Hepatocyte (in vitro differentiated cells): ENCODE measurements around the gene UNC119. TPM values are rescaled to one million over a fixed set of nuclear protein-coding genes. Genes with fewer than 3 reads are reported as not detected.

Experiments
- DNase-seq: peaks from one replicate; pipeline ENCODE4 v3.0.0-alpha.2; 2016; ENCODE audit warnings: low spot score
- H2AFZ ChIP-seq: fragments of 200-600 bp; sonication (generic); 2 replicates; pipeline ENCODE4 v1.6.0; 2016; ENCODE audit warnings: antibody characterized with exemption, mild to moderate bottlenecking
- H3K27ac ChIP-seq: fragments of 200-600 bp; sonication (generic); 2 replicates; pipeline ENCODE4 v1.5.1; 2016; ENCODE audit warnings: mild to moderate bottlenecking
- H3K27me3 ChIP-seq: fragments of 200-600 bp; sonication (generic); 2 replicates; pipeline ENCODE4 v1.6.1; 2016
- H3K36me3 ChIP-seq: fragments of 200-600 bp; sonication (generic); replicated peaks from 2 replicates; pipeline ENCODE4 v1.5.1; 2016; ENCODE audit warnings: low read depth; ENCODE audit not compliant: insufficient read depth
- H3K4me1 ChIP-seq: fragments of 200-600 bp; sonication (generic); 2 replicates; pipeline ENCODE4 v1.5.1; 2016; ENCODE audit warnings: mild to moderate bottlenecking, moderate library complexity; ENCODE audit not compliant: insufficient read depth
- H3K4me2 ChIP-seq: fragments of 200-600 bp; sonication (generic); 2 replicates; pipeline ENCODE4 v1.6.0; 2016
- H3K4me3 ChIP-seq: fragments of 200-600 bp; sonication (generic); 2 replicates; pipeline ENCODE4 v1.5.1; 2016; ENCODE audit warnings: mild to moderate bottlenecking
- H3K79me2 ChIP-seq: fragments of 200-600 bp; sonication (generic); 2 replicates; pipeline ENCODE4 v1.6.0; 2017; ENCODE audit warnings: mild to moderate bottlenecking
- H3K9me2 ChIP-seq: fragments of 200-600 bp; sonication (generic); replicated peaks from 2 replicates; pipeline ENCODE4 v1.6.0; 2017; ENCODE audit warnings: mild to moderate bottlenecking; ENCODE audit not compliant: insufficient read depth
- H3K9me3 ChIP-seq: fragments of 200-600 bp; sonication (generic); 2 replicates; pipeline ENCODE4 v1.5.1; 2016; ENCODE audit warnings: low read depth, mild to moderate bottlenecking
- H4K20me1 ChIP-seq: fragments of 200-600 bp; sonication (generic); 2 replicates; pipeline ENCODE4 v1.6.0; 2016; ENCODE audit warnings: mild to moderate bottlenecking; ENCODE audit not compliant: insufficient read depth, poor library complexity, severe bottlenecking
- EZH2 ChIP-seq: fragments of 200-600 bp; sonication (generic); IDR thresholded peaks from 2 replicates; pipeline ENCODE4 v1.6.1; 2016; ENCODE audit warnings: antibody characterized with exemption, mild to moderate bottlenecking, borderline replicate concordance
- EZH2phosphoT487 ChIP-seq: fragments of 200-600 bp; sonication (generic); IDR thresholded peaks from one replicate; pipeline ENCODE4 v1.6.1; 2018; ENCODE audit warnings: antibody characterized with exemption, mild to moderate bottlenecking, low read depth, moderate library complexity; ENCODE audit not compliant: unreplicated experiment, severe bottlenecking
- WGBS: methylation state at CpG from one replicate; pipeline ENCODE4 v1.1.6; 2016; ENCODE audit warnings: low lambda C conversion rate; ENCODE audit errors: missing lambda C conversion rate; 5-methylcytosine and 5-hydroxymethylcytosine counted together
- polyA plus RNA-seq: library from polyadenylated mRNA; unstranded; fragments of >200 nt; fragmentation: Nextera tagmentation; extraction: Ambion mirVana; gene quantifications from 2 replicates; pipeline ENCODE4 v1.2.1, GENCODE V29; 2016
- total RNA-seq: library from RNA; depleted of rRNA; stranded (reverse); fragments of >200 nt; gene quantifications from 2 replicates; pipeline ENCODE4 v1.2.3, GENCODE V29; 2014
- TF ChIP-seq, protein P1 (sequence below): fragments of 200-600 bp; sonication (generic); IDR thresholded peaks from 2 replicates; pipeline ENCODE4 v1.5.1; 2016; ENCODE audit warnings: antibody characterized with exemption, mild to moderate bottlenecking; ENCODE audit not compliant: poor library complexity

The UNC119 gene
- total and polyA plus RNA-seq, 2 experiments from 2014 or later = 68.1 to 87.6 TPM

DNA sequence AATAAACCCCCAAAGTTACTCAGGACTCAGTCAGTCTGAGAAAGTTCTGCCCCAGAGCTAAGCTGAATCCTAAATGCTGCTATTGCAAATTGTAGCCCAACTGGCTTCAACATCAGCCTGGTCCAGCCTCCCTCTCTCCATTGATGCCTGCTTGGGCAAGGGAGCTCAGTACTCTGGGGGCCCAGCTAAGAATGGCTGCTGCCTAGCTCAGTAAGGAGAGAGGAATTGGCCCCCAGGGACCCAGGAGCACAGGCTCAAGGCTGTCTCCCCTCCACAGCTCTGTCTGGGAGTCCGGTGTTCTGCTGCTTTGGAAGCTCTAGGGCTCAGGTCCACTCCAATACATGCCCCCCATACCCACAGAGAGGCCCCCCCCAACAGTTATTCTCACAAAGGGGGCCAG lies 1.6 kb downstream of the UNC119 start:
- Histone ChIP-seq H3K9me3 (no peaks in the 10 kb centered on the region), H4K20me1 (peaks cover 10% of the 10 kb centered on the region), H3K27ac (no peak overlapping the region), H3K4me3 (no peak overlapping the region), H3K27me3 (no peaks in the 10 kb centered on the region), H3K4me2 (peak overlapping the region; percentile 91), H3K4me1 (peaks cover 23% of the 10 kb centered on the region), H3K36me3 (no peaks in the 10 kb centered on the region), H3K9me2 (no peaks in the 10 kb centered on the region), H3K79me2 (peaks cover 22% of the 10 kb centered on the region), H2AFZ (no peak overlapping the region)
- no peak for DNase-seq
- 86% methylated on average over 1 of the region's 1 CpG for WGBS
- TF ChIP-seq EZH2 = no peak
- TF ChIP-seq, protein P1, sequence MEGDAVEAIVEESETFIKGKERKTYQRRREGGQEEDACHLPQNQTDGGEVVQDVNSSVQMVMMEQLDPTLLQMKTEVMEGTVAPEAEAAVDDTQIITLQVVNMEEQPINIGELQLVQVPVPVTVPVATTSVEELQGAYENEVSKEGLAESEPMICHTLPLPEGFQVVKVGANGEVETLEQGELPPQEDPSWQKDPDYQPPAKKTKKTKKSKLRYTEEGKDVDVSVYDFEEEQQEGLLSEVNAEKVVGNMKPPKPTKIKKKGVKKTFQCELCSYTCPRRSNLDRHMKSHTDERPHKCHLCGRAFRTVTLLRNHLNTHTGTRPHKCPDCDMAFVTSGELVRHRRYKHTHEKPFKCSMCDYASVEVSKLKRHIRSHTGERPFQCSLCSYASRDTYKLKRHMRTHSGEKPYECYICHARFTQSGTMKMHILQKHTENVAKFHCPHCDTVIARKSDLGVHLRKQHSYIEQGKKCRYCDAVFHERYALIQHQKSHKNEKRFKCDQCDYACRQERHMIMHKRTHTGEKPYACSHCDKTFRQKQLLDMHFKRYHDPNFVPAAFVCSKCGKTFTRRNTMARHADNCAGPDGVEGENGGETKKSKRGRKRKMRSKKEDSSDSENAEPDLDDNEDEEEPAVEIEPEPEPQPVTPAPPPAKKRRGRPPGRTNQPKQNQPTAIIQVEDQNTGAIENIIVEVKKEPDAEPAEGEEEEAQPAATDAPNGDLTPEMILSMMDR = no peak

DNA sequence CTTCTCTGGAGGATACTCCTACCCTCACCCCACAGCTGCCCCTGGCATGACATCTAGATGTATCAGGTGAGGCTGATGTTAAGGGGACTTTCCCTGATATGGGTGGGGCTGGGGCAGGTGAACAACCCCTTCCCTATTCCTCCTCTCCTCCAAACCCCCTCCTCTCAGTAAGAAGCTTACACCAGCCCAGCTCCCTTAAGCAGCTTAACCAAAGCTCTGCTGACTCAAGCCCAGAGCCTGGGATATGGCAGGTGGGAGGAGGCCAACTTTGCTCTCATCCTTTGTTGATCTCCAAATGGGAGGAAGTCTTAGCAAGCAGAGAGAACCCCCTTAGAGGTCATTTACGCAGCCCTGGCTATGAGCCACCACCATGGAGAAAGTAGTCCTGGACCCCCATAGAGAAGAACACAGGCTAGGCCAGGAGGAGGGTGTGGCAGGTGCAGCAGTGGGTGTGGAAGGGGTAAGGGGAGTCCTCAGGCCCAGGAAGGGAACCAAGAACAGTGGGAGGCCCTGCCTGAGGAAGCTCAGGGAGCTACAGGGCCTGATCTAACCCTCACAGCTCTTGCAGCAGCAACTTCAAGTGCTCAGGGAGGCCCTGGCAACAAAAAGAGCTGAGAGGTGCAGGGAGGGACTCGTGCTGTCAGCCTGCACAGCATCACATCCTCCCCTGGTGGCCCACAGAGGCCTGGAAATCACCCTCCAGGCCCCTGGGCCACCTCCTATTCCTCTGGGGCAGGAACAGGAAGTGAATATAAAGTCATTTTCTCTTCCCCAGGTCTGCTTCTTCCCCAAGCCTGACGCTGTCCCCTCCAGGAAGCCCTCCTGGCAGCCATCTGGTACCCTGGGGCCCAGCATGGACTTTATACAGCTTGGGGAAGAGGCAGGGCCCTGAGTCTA lies 2.9 kb downstream of the UNC119 start:
- peaks cover 10% of the 10 kb centered on the region for H4K20me1 ChIP-seq
- no peak overlapping the region for H2AFZ ChIP-seq
- no peak overlapping the region for H3K4me3 ChIP-seq
- no peak overlapping the region for H3K4me2 ChIP-seq
- peaks cover 22% of the 10 kb centered on the region for H3K79me2 ChIP-seq
- WGBS = 86% methylated on average over 3 of the region's 3 CpGs
- H3K9me2 ChIP-seq = no peaks in the 10 kb centered on the region
- no peaks in the 10 kb centered on the region for H3K9me3 ChIP-seq
- TF ChIP-seq EZH2phosphoT487 (no peak), EZH2 (no peak)
- TF ChIP-seq, protein P1 = no peak
- H3K27ac ChIP-seq = no peak overlapping the region
- no peaks in the 10 kb centered on the region for H3K36me3 ChIP-seq
- no peak for DNase-seq
- no peaks in the 10 kb centered on the region for H3K27me3 ChIP-seq
- H3K4me1 ChIP-seq = peaks cover 23% of the 10 kb centered on the region

DNA sequence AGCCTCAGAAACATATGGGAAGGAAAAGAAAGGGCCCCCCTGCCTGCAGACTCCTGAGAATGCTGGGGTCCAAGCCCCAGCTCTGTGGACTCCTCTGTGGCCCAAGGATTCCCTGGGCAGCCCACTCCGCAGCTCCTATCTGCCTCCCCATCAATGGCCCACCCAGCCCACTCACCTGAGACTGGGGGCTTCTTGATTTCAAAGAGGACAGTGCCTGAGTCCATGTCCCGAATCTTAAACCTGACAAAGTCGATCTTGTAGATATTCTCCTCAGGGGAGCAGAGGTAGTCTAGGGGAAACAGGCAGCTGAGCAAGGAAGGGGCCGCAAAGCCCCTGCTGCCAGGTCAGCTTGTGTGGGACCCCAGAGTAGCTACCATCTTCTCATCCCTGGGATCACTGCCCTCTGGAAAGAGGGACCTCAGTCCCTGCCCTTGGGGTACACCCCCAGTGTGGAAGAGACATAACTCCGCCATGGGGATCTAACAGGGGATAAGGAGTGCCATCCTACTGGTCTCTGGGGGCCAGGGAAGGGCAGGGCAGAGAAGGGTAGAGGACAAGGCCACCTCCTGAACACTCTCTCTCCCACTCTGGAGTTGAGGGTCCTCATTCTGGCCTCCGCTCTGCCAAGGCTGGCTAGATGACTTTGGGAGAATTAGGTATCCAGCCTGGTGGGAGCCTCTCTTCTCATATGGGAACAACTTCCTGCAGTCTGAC lies 3.9 kb downstream of the UNC119 start:
- no peaks in the 10 kb centered on the region for H3K9me2 ChIP-seq
- WGBS = 93% methylated on average over 6 of the region's 6 CpGs
- H3K36me3 ChIP-seq = no peaks in the 10 kb centered on the region
- no peaks in the 10 kb centered on the region for H3K27me3 ChIP-seq
- TF ChIP-seq EZH2phosphoT487 = no peak
- TF ChIP-seq EZH2 = no peak
- TF ChIP-seq, protein P1 = no peak
- H2AFZ ChIP-seq = no peak overlapping the region
- H3K4me3 ChIP-seq = no peak overlapping the region
- no peak overlapping the region for H3K4me2 ChIP-seq
- H3K79me2 ChIP-seq = peaks cover 22% of the 10 kb centered on the region
- no peaks in the 10 kb centered on the region for H3K9me3 ChIP-seq
- DNase-seq = no peak
- peaks cover 22% of the 10 kb centered on the region for H3K4me1 ChIP-seq
- no peak overlapping the region for H3K27ac ChIP-seq
- peaks cover 10% of the 10 kb centered on the region for H4K20me1 ChIP-seq
